Measurements from ENCODE around the gene TXLNG.

DNA sequence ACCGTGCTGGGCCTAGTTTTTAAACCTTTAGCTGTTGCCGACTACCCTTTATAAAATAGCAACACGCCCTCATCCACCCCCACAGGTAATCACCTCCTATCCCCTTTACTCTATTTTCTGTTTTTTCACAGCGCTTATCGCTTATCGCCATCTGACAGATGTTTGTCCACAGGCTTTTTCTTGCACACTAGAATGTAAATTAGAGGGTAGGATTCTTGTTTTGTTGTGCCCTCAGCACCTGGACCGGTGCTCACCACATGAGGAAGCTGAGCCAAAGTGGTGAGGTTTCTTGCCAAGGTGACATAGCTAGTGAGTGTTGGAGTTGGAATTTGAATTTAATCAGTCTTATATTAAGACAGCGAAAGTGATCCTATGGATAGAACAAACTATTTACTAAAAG lies 86.8 kb downstream of the TXLNG start:
- TF ChIP-seq, protein P1, sequence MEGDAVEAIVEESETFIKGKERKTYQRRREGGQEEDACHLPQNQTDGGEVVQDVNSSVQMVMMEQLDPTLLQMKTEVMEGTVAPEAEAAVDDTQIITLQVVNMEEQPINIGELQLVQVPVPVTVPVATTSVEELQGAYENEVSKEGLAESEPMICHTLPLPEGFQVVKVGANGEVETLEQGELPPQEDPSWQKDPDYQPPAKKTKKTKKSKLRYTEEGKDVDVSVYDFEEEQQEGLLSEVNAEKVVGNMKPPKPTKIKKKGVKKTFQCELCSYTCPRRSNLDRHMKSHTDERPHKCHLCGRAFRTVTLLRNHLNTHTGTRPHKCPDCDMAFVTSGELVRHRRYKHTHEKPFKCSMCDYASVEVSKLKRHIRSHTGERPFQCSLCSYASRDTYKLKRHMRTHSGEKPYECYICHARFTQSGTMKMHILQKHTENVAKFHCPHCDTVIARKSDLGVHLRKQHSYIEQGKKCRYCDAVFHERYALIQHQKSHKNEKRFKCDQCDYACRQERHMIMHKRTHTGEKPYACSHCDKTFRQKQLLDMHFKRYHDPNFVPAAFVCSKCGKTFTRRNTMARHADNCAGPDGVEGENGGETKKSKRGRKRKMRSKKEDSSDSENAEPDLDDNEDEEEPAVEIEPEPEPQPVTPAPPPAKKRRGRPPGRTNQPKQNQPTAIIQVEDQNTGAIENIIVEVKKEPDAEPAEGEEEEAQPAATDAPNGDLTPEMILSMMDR (IDR thresholded peaks at IDR 0.05) = no peak
- no peak for TF ChIP-seq POLR2AphosphoS5 (IDR thresholded peaks at IDR 0.05; ENCODE audit: insufficient read depth in 1 of 2, low read depth in 1 of 2)

Data from vagina (tissue), 2 donors.